GM20000 (cell line): ENCODE data around the gene ZNF292.

Source experiments
- DNase-seq: peaks from one replicate; pipeline ENCODE4 v3.0.0; 2012; ENCODE audit warnings: low spot score
- CTCF ChIP-seq: IDR thresholded peaks from 2 replicates; pipeline ENCODE4 v1.5.1; 2012; ENCODE audit warnings: mild to moderate bottlenecking, control low read depth; ENCODE audit errors: extremely low read depth, missing control alignments

The ZNF292 gene

GRCh38 chr6:87276624-87277023 is 121.3 kb downstream of the ZNF292 start:
- no peak for TF ChIP-seq CTCF
- no peak for DNase-seq

GRCh38 chr6:87277123-87277522 is 121.8 kb downstream of the ZNF292 start:
- TF ChIP-seq CTCF: no peak
- DNase-seq: no peak

GRCh38 chr6:87279196-87279595 is 123.8 kb downstream of the ZNF292 start:
- DNase-seq: no peak
- no peak for TF ChIP-seq CTCF

- DNase-seq: no peak
- no peak for TF ChIP-seq CTCF
Observed at GRCh38 chr6:87281426-87281825, 126.1 kb downstream of the ZNF292 start.

- TF ChIP-seq CTCF: no peak
Observed at GRCh38 chr6:87282743-87283142, 127.4 kb downstream of the ZNF292 start.

GRCh38 chr6:87283461-87283860 is 128.1 kb downstream of the ZNF292 start:
- no peak for DNase-seq
- TF ChIP-seq CTCF: no peak

More at GRCh38 chr6:87282743-87283142, 127.4 kb downstream of the ZNF292 start:
- DNase-seq: no peak

GRCh38 chr6:87287251-87287650 is 131.9 kb downstream of the ZNF292 start:
- no peak for TF ChIP-seq CTCF
- no peak for DNase-seq
